EL (cell line): ENCODE data around the gene ZNF189.

Source experiments
- DNase-seq: peaks from one replicate; pipeline ENCODE4 v3.0.0-alpha.2; 2016

ZNF189 gene

DNA sequence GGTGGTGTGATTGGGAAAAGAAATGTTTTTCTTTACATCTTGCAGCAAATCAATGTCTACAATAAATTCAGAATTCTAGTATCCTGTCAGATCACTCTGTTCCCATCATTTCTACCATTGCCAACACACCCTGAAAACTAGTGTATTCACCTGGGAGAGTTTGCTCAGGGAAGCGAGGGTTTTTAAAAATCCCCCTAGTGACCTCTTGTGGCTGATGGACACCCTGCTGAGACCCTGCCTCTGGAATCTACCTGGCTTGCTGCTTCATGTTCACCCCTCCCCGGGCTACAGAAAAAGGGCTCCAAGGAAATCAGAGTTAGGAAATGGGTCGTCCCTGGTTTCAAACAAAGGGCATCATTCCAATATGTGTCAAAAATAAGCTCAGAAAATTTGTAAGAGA, 58.4 kb downstream of the ZNF189 start:
- DNase-seq = no peak

DNA sequence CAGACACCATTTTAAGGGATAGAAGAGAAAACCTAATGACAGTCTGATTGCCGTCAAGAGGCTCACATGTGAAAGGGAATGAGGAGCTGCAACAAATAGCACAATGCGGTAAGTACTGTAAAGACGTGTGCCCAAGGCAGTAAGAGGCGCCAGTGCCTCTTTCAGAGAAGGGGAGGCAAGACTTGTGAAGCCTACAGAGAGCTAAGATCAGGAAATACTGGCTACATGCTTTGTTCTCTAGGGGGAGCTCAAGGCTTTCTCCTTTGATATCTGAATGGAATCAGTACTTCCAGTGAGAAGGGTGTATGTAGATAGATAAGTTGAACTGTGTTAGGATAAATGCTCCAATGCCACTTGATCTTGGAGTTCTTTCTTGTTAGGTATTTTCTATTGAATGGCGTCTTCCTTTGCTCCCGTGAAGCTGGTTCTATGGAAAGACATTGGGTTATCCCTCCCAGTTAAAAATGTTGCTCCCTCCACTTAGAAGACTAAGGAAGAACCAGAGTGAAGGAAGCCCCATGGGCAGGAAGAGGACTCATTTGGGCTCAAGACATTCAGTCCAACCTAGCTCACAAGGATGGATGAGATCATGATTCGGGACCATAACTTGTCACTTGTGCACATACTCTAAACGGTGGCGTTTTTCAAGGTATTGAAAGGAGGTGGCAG, 60.4 kb downstream of the ZNF189 start:
- peak; percentile 84 for DNase-seq
